PC-9 (cell line): ENCODE measurements around the gene GLT8D2. TPM values are rescaled to one million over a fixed set of nuclear protein-coding genes. Genes with fewer than 3 reads are reported as not detected.
A peak's percentile ranks its signal among the peaks of the same experiment; 100 is the strongest.

ENCODE experiments used
- Bru-seq: library from RNA; stranded (reverse); fragments of 400-500 nt; gene quantifications from one replicate; lab custom pipeline; 2021; lab: Mats Ljungman, UMichigan
- BruChase-seq, 2 experiments: library from RNA; stranded (reverse); fragments of 400-500 nt; gene quantifications; one replicate each; lab custom pipeline; 2021; lab: Mats Ljungman, UMichigan
- BruUV-seq: library from RNA; stranded (reverse); fragments of 400-500 nt; replicated peaks from 2 replicates; lab custom pipeline; 2021; lab: Mats Ljungman, UMichigan
- CTCF ChIA-PET: fragments of 300-600 bp; sonication (Branson Sonifier 250); formaldehyde crosslinking; loops from one replicate; lab custom pipeline; 2022; ENCODE audit warnings: antibody characterized with exemption; lab: Charles Lee
- POLR2A ChIA-PET: fragments of 300-600 bp; sonication (Branson Sonifier 250); formaldehyde crosslinking; loops from one replicate; lab custom pipeline; 2022; ENCODE audit warnings: antibody characterized with exemption; ENCODE audit not compliant: unreplicated experiment; lab: Charles Lee
- DNase-seq, 2 experiments: peaks; one replicate each; pipeline versions ENCODE4 v3.0.0 to v3.0.0-alpha.2; 2015 to 2022; ENCODE audit warnings: mixed read lengths in 1 of 2
- H2AFZ ChIP-seq: fragments of 200-600 bp; sonication (generic); 2 replicates; pipeline ENCODE4 v1.8.1; 2017; ENCODE audit warnings: antibody characterized with exemption
- H3F3A ChIP-seq: fragments of 200-600 bp; sonication (generic); 2 replicates; pipeline ENCODE4 v1.8.1; 2017; ENCODE audit warnings: antibody characterized with exemption, mild to moderate bottlenecking, low read depth; ENCODE audit not compliant: insufficient read depth
- H3K27ac ChIP-seq: fragments of 200-600 bp; sonication (generic); 2 replicates; pipeline ENCODE4 v1.6.1; 2016; ENCODE audit warnings: mixed run types
- H3K27me3 ChIP-seq: fragments of 200-600 bp; sonication (generic); 2 replicates; pipeline ENCODE4 v1.6.1; 2016; ENCODE audit warnings: low read depth, mixed run types; ENCODE audit not compliant: insufficient read depth
- H3K36me3 ChIP-seq: fragments of 200-600 bp; sonication (generic); 2 replicates; pipeline ENCODE4 v1.6.1; 2016; ENCODE audit warnings: low read depth, mixed run types
- H3K4me1 ChIP-seq: fragments of 200-600 bp; sonication (generic); replicated peaks from 2 replicates; pipeline ENCODE4 v1.6.1; 2016; ENCODE audit warnings: mixed run types; ENCODE audit not compliant: insufficient read depth
- H3K4me2 ChIP-seq: fragments of 200-600 bp; sonication (generic); 2 replicates; pipeline ENCODE4 v1.6.1; 2017; ENCODE audit warnings: mixed run types
- H3K4me3 ChIP-seq: fragments of 200-600 bp; sonication (generic); 2 replicates; pipeline ENCODE4 v1.6.1; 2016; ENCODE audit warnings: mixed run types
- H3K79me2 ChIP-seq: fragments of 200-600 bp; sonication (generic); 2 replicates; pipeline ENCODE4 v1.6.1; 2017; ENCODE audit warnings: low read depth, mixed run types
- H3K9me2 ChIP-seq: fragments of 200-600 bp; sonication (generic); 2 replicates; pipeline ENCODE4 v1.8.1; 2017; ENCODE audit warnings: mild to moderate bottlenecking; ENCODE audit not compliant: insufficient read depth
- H3K9me3 ChIP-seq: fragments of 200-600 bp; sonication (generic); 2 replicates; pipeline ENCODE4 v1.8.1; 2016; ENCODE audit warnings: low read depth; ENCODE audit not compliant: insufficient read depth
- H4K20me1 ChIP-seq: fragments of 200-600 bp; sonication (generic); 2 replicates; pipeline ENCODE4 v1.8.1; 2017; ENCODE audit not compliant: insufficient read depth
- CTCF ChIP-seq: fragments of 200-600 bp; sonication (generic); conservative IDR thresholded peaks from 2 replicates; pipeline ENCODE4 v1.6.1; 2017; ENCODE audit warnings: mixed run types, antibody characterized with exemption, mild to moderate bottlenecking, moderate library complexity
- EZH2 ChIP-seq: fragments of 200-600 bp; sonication (generic); IDR thresholded peaks from 2 replicates; pipeline ENCODE4 v1.8.0; 2017; ENCODE audit warnings: antibody characterized with exemption, low read depth
- intact Hi-C: fragments of 100-400 bp; cut with micrococcal nuclease; formaldehyde crosslinking; loops from one replicate; pipeline ENCODE4 v1.10.0; 2022; ENCODE audit not compliant: unreplicated experiment
- long read RNA-seq: library from polyadenylated mRNA; stranded (forward); transcript quantifications from one replicate; pipeline ENCODE4 v2.0.0, GENCODE V29; 2022
- total RNA-seq: library from RNA; stranded (reverse); gene quantifications from 2 replicates; pipeline ENCODE4 v1.2.3, GENCODE V29; 2021

Gene GLT8D2
- total RNA-seq (0.31 and 1.2 TPM in 2 replicates), Bru-seq, nascent RNA (percentile 17 among the genes with signal in this experiment), BruChase-seq, experiment 1, labeled RNA remaining after a 2-hour chase (percentile 15 among the genes with signal in this experiment), BruChase-seq, experiment 2, labeled RNA remaining after a 6-hour chase (percentile 13 among the genes with signal in this experiment)
- long read RNA-seq, partial matches to known transcripts, result 0 of 2 reads
- long read RNA-seq, other reads (novel, unspliced or antisense), result 0 of 2 reads

GRCh38 chr12:104049903-104050356, at the start of gene GLT8D2:
TSS of gene GLT8D2 (minus strand) at chr12:104050187. CDS start at chr12:104019648, 30,539 bp downstream.
- intact Hi-C loops, result no loop called here
- CTCF ChIA-PET, result no interaction called here
- TF ChIP-seq EZH2, result no peak
- TF ChIP-seq CTCF, result no peak

DNA sequence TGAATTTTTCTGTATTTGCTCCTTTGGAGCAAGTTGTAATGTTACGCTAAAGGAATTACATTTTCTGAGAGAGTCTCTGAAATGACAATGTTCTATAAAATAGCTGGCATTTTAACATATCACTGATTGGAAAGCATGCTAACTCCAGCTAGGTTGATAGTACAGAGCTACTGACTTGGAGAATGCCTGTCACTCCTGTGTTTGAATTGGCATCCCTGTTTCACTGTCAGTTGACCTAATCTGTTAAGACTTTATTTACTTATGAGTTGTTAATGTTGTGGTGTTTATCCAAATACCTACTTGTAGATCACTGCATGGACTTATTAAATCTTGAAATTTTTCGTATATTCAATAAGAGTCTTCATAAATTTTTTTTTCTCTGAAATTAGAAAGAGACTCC, 48.0 kb upstream of the GLT8D2 start:
- no peak overlapping the region for H3K4me3 ChIP-seq
- H3K36me3 ChIP-seq, result peaks cover 8% of the 10 kb centered on the region; the same call in 1 of the 2 replicates
- no peaks in the 10 kb centered on the region for H3K4me1 ChIP-seq
- no peaks in the 10 kb centered on the region for H3K79me2 ChIP-seq
- H3K27ac ChIP-seq, result no peak overlapping the region
- H3F3A ChIP-seq, result no peaks in the 10 kb centered on the region; the same call in 1 of the 2 replicates
- no peaks in the 10 kb centered on the region for H3K9me3 ChIP-seq
- no peaks in the 10 kb centered on the region for H3K9me2 ChIP-seq
- H4K20me1 ChIP-seq, result no peaks in the 10 kb centered on the region
- POLR2A ChIA-PET, result no interaction called here
- TF ChIP-seq EZH2 (no peak), CTCF (no peak)
- no peak overlapping the region for H2AFZ ChIP-seq
- CTCF ChIA-PET, result no interaction called here
- intact Hi-C loops, result no loop called here
- H3K4me2 ChIP-seq, result no peak overlapping the region
- DNase-seq, result no peak
- BruUV-seq, result no TSS peak
- no peaks in the 10 kb centered on the region for H3K27me3 ChIP-seq

More at GRCh38 chr12:104049903-104050356, at the start of gene GLT8D2:
- H3K4me2 ChIP-seq, result peak within 1 kb of the TSS; percentile 74
- no peaks in the 10 kb centered on the region for H3K36me3 ChIP-seq
- peak in 1 of 2 experiments; percentile 37 for DNase-seq
- POLR2A ChIA-PET, result no interaction called here
- peaks cover 6% of the 10 kb centered on the region; the same call in 1 of the 2 replicates for H3K27me3 ChIP-seq
- H3K9me2 ChIP-seq, result no peaks in the 10 kb centered on the region
- peak within 1 kb of the TSS; percentile 48 for H3K4me3 ChIP-seq
- H3K79me2 ChIP-seq, result no peaks in the 10 kb centered on the region
- H3K27ac ChIP-seq, result no peak within 1 kb of the TSS
- no TSS peak for BruUV-seq
- H3F3A ChIP-seq, result peaks cover 5% of the 10 kb centered on the region; the same call in 1 of the 2 replicates
- no peaks in the 10 kb centered on the region for H4K20me1 ChIP-seq
- H3K4me1 ChIP-seq, result peaks cover 12% of the 10 kb centered on the region; the same call in 1 of the 2 replicates
- peak within 1 kb of the TSS; percentile 67; the same call in 1 of the 2 replicates for H2AFZ ChIP-seq
- H3K9me3 ChIP-seq, result no peaks in the 10 kb centered on the region

GRCh38 chr12:104095289-104095688, 45.3 kb upstream of the GLT8D2 start:
- Histone ChIP-seq H3K9me3 (no peaks in the 10 kb centered on the region), H3K27ac (no peak overlapping the region), H2AFZ (no peak overlapping the region), H3K79me2 (no peaks in the 10 kb centered on the region), H3K4me1 (no peaks in the 10 kb centered on the region), H3K9me2 (no peaks in the 10 kb centered on the region), H3K4me2 (no peak overlapping the region), H3K4me3 (no peak overlapping the region), H3F3A (no peaks in the 10 kb centered on the region), H3K36me3 (peaks cover 8% of the 10 kb centered on the region; the same call in 1 of the 2 replicates), H4K20me1 (no peaks in the 10 kb centered on the region), H3K27me3 (no peaks in the 10 kb centered on the region)
- intact Hi-C loops, result no loop called here
- TF ChIP-seq EZH2 (no peak), CTCF (no peak)
- no TSS peak for BruUV-seq
- ChIA-PET POLR2A (no interaction called here), CTCF (no interaction called here)
- DNase-seq, result no peak
